Measurements from ENCODE around the gene GOLM1.

The GOLM1 gene

DNA sequence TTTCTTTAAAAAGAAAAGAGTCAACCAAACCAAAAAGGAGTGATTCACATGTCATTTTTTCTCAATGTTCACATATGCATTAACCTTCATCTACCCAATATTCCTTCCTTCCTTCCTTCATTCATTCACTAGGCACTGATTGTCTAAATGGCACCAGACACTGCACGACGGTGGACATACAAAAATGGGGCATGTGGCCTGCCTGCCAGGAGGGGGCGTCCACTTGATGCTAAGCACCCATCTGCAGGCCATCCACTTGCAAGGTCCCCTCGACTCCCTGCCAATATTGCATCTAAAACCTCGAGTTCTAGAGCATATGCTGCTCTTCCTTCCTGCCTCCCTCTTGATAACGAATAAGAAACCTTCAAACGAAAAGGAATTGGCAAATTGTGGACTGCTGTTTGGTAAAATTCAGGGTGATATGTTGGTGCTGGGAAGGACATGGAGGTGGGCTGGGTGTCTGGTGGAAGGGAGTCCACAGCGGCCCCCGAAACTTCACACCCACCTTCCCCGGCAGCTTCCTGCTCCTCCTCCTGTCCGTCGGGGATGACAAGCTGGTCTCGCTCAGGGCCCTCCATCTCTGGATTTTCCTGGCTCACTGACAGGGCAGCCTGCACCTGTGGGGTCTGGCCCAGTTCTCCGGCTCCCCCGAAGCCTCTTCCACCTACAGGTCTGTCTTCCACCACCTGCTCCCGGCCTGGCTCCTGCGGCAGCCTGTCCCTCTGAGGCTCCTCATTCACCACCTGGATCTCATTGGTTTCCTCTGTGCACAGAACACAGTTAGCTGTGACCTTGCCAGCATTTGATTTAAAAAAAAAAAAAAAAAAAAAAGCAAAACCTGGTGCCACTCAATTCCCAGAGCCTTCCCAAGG is 64.3 kb downstream of the GOLM1 start:
- H3K4me1 Mint-ChIP-seq, result peaks cover 39% of the 10 kb centered on the region
- peak; percentile 47 for DNase-seq
- no peaks in the 10 kb centered on the region for H3K27me3 Mint-ChIP-seq (ENCODE audit: low read depth, poor library complexity)
- H3K4me3 Mint-ChIP-seq, result no peak overlapping the region
- no peak overlapping the region for H3K27ac Mint-ChIP-seq
- peaks cover 96% of the 10 kb centered on the region for H3K36me3 Mint-ChIP-seq (ENCODE audit: low read depth)
- peaks cover 7% of the 10 kb centered on the region for H3K9me3 Mint-ChIP-seq
- TF ChIP-seq, protein P1, sequence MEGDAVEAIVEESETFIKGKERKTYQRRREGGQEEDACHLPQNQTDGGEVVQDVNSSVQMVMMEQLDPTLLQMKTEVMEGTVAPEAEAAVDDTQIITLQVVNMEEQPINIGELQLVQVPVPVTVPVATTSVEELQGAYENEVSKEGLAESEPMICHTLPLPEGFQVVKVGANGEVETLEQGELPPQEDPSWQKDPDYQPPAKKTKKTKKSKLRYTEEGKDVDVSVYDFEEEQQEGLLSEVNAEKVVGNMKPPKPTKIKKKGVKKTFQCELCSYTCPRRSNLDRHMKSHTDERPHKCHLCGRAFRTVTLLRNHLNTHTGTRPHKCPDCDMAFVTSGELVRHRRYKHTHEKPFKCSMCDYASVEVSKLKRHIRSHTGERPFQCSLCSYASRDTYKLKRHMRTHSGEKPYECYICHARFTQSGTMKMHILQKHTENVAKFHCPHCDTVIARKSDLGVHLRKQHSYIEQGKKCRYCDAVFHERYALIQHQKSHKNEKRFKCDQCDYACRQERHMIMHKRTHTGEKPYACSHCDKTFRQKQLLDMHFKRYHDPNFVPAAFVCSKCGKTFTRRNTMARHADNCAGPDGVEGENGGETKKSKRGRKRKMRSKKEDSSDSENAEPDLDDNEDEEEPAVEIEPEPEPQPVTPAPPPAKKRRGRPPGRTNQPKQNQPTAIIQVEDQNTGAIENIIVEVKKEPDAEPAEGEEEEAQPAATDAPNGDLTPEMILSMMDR (IDR thresholded peaks at IDR 0.05), result peak; percentile 48

DNA sequence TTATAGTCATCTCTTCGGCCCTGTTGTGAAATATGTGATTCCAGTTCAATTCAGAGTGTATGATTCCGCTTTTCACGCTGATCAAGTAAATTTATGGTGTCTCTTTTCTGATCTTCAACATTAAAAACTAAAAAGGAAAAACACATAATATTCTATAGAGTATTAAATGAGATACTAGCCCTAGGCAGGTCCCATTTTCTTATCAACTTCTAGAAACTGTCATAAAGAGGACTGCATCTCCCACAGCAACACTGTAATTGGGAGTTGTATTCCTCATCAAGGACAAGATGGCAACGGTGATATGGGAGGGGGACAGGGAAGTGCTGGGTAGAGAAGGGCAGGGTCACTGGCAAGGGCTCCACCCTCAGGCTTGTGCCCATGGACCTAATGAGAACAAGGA is 71.6 kb downstream of the GOLM1 start:
- Mint-ChIP-seq H3K36me3 (ENCODE audit: low read depth) (peaks cover 95% of the 10 kb centered on the region), H3K4me1 (peaks cover 7% of the 10 kb centered on the region), H3K4me3 (no peak overlapping the region), H3K27ac (peak overlapping the region; percentile 37), H3K9me3 (no peaks in the 10 kb centered on the region), H3K27me3 (ENCODE audit: low read depth, poor library complexity) (no peaks in the 10 kb centered on the region)
- DNase-seq, result no peak
- TF ChIP-seq, protein P1 (IDR thresholded peaks at IDR 0.05), result no peak

DNA sequence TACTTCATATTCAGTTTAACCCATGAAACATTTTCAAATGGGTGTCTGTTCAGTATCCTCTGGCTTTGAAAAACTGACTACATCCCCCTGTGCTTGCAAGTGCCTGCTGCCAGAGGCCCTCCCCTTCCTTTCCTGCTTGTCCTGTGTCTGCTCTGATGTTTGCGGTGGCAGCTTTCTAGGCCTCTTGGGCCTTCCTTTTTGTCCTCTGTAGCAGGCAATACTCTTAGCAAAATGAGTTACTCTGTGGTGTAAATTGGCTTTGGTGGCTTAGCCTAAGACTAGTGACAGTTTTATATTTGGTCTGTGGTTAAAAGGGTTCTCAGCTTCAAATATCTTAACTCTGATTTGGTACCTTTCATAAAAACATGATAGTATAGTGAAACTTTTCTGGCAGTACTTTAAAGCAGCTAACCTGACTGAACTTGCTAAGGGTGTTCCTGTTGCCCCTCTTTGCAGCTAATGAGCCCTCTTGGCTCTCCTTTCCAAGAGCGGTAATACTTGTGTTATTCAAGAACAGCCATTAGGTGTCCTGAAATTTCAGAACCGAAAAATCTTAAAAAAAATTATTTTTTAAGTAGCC is 76.6 kb downstream of the GOLM1 start:
- TF ChIP-seq, protein P1 (IDR thresholded peaks at IDR 0.05), result no peak
- H3K4me3 Mint-ChIP-seq, result no peak overlapping the region
- no peak for DNase-seq
- no peaks in the 10 kb centered on the region for H3K27me3 Mint-ChIP-seq (ENCODE audit: low read depth, poor library complexity)
- peak overlapping the region; percentile 93 for H3K27ac Mint-ChIP-seq
- peaks cover 11% of the 10 kb centered on the region for H3K4me1 Mint-ChIP-seq
- H3K36me3 Mint-ChIP-seq (ENCODE audit: low read depth), result peaks cover 85% of the 10 kb centered on the region
- H3K9me3 Mint-ChIP-seq, result no peaks in the 10 kb centered on the region

DNA sequence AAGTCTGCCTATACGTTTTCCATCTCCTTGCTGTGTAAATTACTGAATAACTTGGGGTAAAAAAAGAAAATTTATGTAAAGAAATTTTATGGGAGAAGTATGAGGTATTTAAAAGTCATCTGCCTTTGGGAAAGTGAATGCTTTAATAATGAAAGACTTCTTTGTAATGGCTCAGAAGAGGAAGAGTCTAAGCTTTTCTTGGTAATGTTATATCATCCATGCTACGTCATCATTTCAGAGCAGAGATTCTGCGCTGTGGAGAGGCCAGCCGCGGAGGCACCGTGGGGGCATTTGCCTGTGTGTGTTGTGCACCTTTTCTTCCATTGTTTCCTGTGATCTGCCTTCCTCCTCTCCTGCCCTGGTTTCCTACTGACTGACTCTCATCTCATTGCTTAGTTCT is 78.2 kb downstream of the GOLM1 start:
- Mint-ChIP-seq H3K4me1 (peaks cover 11% of the 10 kb centered on the region), H3K36me3 (ENCODE audit: low read depth) (peaks cover 86% of the 10 kb centered on the region), H3K27me3 (ENCODE audit: low read depth, poor library complexity) (no peaks in the 10 kb centered on the region), H3K9me3 (no peaks in the 10 kb centered on the region), H3K4me3 (no peak overlapping the region), H3K27ac (peak overlapping the region; percentile 38)
- TF ChIP-seq, protein P1 (IDR thresholded peaks at IDR 0.05), result no peak
- DNase-seq, result no peak

DNA sequence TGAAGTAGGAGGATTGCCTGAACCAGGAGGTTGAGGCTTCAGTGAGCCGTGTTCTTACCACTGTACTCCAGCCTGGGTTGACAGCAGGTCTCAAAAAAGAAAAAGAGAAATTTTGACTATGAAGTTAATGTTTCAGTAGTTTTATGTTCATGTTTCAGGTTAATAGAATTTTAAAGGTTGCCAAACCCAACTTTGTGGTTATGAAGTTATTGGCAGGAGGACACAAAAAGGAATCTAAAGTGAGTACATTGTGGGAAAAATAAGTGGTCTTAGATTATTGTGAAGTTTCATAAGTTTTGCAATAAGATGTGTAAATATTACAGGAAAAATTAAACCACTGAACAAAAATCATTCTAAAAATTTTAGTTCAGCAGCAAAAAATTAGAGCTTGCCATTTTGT is 78.6 kb downstream of the GOLM1 start:
- no peak overlapping the region for H3K27ac Mint-ChIP-seq
- H3K4me1 Mint-ChIP-seq, result peaks cover 11% of the 10 kb centered on the region
- no peaks in the 10 kb centered on the region for H3K9me3 Mint-ChIP-seq
- TF ChIP-seq, protein P1 (IDR thresholded peaks at IDR 0.05), result no peak
- peaks cover 82% of the 10 kb centered on the region for H3K36me3 Mint-ChIP-seq (ENCODE audit: low read depth)
- H3K27me3 Mint-ChIP-seq (ENCODE audit: low read depth, poor library complexity), result no peaks in the 10 kb centered on the region
- no peak for DNase-seq
- no peak overlapping the region for H3K4me3 Mint-ChIP-seq
